AG04450 (cell line): ENCODE results near the gene CLDN8. TPM values are rescaled to one million over a fixed set of nuclear protein-coding genes. Genes with fewer than 3 reads are reported as not detected.

Experiments used
- CTCF ChIA-PET: fragments of 300-600, 350-600 bp; formaldehyde crosslinking; extraction: SDS; loops from one replicate; lab custom pipeline; 2022; ENCODE audit warnings: antibody characterized with exemption, inconsistent platforms; lab: Charles Lee
- POLR2A ChIA-PET: fragments of 350-600 bp; formaldehyde crosslinking; extraction: SDS; loops from one replicate; lab custom pipeline; 2021; ENCODE audit warnings: antibody characterized with exemption, inconsistent platforms; lab: Yijun Ruan, JAX
- DNase-seq: peaks from one replicate; pipeline ENCODE4 v3.0.0-alpha.2; 2011; ENCODE audit warnings: low read depth, low spot score
- H3K27ac ChIP-seq: one replicate; pipeline ENCODE4 v1.5.1; 2012; ENCODE audit warnings: low read depth, low read length, control low read depth
- H3K27me3 ChIP-seq: one replicate; pipeline ENCODE4 v1.6.0; 2012; ENCODE audit warnings: low read length; ENCODE audit not compliant: control insufficient read depth, insufficient read depth
- H3K4me3 ChIP-seq: 2 replicates; pipeline ENCODE4 v1.5.1; 2011; ENCODE audit warnings: mild to moderate bottlenecking, low read depth, low read length, control low read depth
- H3K9me3 ChIP-seq: 2 replicates; pipeline ENCODE4 v1.5.1; 2012; ENCODE audit warnings: low read length; ENCODE audit not compliant: control insufficient read depth, insufficient read depth
- CTCF ChIP-seq: IDR thresholded peaks from 2 replicates; pipeline ENCODE4 v1.5.1; 2011; ENCODE audit warnings: low read depth, low read length, control low read depth, inconsistent platforms
- polyA plus RNA-seq: library from polyadenylated mRNA; depleted of rRNA; stranded (reverse); fragments of >200 nt; gene quantifications from 2 replicates; pipeline ENCODE4 v1.2.3, GENCODE V29; 2011

The CLDN8 gene
- polyA plus RNA-seq, 1 experiment = not detected

- ChIA-PET POLR2A (no interaction called here), CTCF (no interaction called here)
- TF ChIP-seq CTCF = no peak
- Histone ChIP-seq H3K4me3 (no peak overlapping the region), H3K27ac (no peak overlapping the region), H3K9me3 (peaks cover 10% of the 10 kb centered on the region; the same call in 1 of the 2 replicates), H3K27me3 (no peaks in the 10 kb centered on the region)
- DNase-seq = peak; percentile 2
Observed at GRCh38 chr21:30227633-30228404, 11.9 kb upstream of the CLDN8 start.

DNA sequence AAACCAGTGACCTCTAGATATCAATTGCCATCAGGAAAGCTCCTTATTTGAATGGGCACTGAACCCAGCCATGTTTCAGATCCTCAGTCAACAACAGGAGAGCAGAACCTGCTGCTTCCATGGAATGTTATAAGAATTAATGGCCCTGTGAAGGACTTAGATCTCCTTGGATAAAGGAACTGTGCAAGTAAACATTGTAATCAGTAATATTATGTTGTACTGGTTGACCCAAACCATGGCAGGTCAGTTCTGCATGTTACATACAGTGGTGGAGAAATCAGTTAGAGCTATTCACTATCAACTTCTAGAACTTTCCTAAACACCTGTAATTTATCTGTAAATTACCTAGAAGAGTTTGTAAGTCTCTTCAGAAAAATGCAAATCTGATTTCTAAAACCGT lies 11.2 kb upstream of the CLDN8 start:
- Histone ChIP-seq H3K27ac (no peak overlapping the region), H3K4me3 (no peak overlapping the region), H3K27me3 (no peaks in the 10 kb centered on the region), H3K9me3 (peaks cover 10% of the 10 kb centered on the region; the same call in 1 of the 2 replicates)
- ChIA-PET POLR2A (no interaction called here), CTCF (no interaction called here)
- DNase-seq = no peak
- TF ChIP-seq CTCF = no peak

DNA sequence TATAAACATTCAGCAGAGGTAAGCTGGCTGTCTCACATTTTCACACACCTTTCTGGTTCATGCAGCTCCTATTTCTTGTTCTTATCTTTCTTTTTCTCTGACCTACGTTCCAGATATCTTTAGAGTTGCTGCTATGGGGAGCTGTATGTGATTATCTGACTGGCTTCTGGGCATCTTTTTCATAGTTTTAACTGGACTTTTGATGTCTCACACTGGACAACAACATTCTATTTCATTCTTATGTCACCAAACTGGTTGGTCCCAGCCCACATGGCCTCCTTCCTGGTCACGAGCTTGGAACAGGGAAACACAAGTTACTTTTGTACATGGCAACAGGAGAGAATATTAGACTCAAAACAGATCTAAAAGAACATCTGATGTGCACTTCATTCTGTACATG lies 7.7 kb upstream of the CLDN8 start:
- TF ChIP-seq CTCF = no peak
- H3K9me3 ChIP-seq = peaks cover 6% of the 10 kb centered on the region; the same call in 1 of the 2 replicates
- no peak overlapping the region for H3K4me3 ChIP-seq
- no peak for DNase-seq
- ChIA-PET CTCF (interaction anchor here (0.6 kb wide), 1 partner anchor 435 kb away, joined by 5 read pairs; no protein-coding TSS in a partner anchor), POLR2A (no interaction called here)
- no peaks in the 10 kb centered on the region for H3K27me3 ChIP-seq
- no peak overlapping the region for H3K27ac ChIP-seq

GRCh38 chr21:30222724-30223123 lies 6.8 kb upstream of the CLDN8 start:
- Histone ChIP-seq H3K27ac (no peak overlapping the region), H3K27me3 (no peaks in the 10 kb centered on the region), H3K4me3 (no peak overlapping the region), H3K9me3 (peaks cover 4% of the 10 kb centered on the region)
- DNase-seq = no peak
- no peak for TF ChIP-seq CTCF
- ChIA-PET POLR2A (no interaction called here), CTCF (no interaction called here)

DNA sequence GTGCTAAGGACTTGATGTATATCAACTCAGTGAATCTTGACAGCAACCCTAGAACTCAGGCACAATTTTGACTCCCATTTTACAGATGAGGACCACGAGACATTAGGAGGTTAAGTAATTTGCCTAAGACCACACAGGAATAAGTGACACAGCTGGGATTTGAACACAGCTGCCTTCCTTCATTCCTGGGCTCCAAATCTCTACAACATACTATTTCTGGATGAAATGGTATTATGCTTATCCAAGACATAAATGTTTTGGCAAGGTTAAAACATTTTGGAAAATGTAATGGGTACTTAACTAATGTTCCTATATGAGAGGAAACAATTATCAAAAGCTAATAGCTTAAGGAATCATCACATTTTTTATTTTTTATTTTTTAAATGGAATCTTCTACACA lies 4.8 kb downstream of the CLDN8 start:
- ChIA-PET CTCF (no interaction called here), POLR2A (no interaction called here)
- no peak for TF ChIP-seq CTCF
- Histone ChIP-seq H3K27me3 (no peaks in the 10 kb centered on the region), H3K4me3 (no peak overlapping the region), H3K27ac (no peak overlapping the region), H3K9me3 (peaks cover 21% of the 10 kb centered on the region; the same call in 1 of the 2 replicates)
- no peak for DNase-seq
